ENCODE measurements around the gene CALR.

Gene CALR

DNA sequence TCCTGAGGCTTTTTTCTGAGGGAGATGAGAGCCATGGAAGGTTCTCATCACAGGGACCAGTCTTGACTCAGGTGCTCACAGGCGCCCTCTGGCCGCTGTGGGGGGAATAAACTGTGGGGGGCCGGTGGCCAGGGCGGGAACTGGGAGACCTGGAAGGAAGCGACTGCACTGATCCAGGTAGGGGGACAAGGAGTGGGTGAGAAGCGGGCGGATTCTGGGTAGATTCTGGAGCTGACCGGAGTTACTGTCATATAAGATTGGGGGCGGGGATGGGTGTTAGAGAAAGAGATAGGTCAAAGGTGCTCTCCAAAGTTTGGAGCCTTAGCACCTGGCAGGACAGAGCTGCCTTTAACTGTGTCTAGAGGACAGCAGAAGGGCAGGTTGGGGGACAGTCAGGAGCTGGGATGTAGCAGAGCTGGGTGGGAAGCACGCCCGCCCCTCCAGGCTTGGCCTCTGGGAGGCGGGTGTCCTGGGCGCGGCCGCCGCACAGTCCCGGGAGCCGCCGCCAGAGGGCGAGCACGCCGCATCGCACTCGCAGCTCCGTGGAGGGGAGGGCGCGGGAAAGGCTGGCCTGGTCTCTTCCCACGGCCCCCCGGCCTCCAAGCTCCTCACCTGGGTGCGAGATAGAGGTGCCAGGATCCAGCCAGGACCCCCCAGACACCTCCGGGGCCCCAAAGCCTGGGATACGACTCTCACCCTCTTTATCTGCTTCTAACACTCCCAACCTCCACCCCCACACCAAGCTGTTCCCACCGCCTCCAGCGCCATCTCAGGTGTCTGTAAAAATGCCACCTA is 26.8 kb downstream of the CALR start (continued):
- TF ChIP-seq, protein P1, sequence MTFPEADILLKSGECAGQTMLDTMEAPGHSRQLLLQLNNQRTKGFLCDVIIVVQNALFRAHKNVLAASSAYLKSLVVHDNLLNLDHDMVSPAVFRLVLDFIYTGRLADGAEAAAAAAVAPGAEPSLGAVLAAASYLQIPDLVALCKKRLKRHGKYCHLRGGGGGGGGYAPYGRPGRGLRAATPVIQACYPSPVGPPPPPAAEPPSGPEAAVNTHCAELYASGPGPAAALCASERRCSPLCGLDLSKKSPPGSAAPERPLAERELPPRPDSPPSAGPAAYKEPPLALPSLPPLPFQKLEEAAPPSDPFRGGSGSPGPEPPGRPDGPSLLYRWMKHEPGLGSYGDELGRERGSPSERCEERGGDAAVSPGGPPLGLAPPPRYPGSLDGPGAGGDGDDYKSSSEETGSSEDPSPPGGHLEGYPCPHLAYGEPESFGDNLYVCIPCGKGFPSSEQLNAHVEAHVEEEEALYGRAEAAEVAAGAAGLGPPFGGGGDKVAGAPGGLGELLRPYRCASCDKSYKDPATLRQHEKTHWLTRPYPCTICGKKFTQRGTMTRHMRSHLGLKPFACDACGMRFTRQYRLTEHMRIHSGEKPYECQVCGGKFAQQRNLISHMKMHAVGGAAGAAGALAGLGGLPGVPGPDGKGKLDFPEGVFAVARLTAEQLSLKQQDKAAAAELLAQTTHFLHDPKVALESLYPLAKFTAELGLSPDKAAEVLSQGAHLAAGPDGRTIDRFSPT (tag by site-specific recombination; IDR thresholded peaks at IDR 0.05): peak; percentile 87; the same call in 1 of the 2 replicates
- TF ChIP-seq ZNF114 (tag by site-specific recombination; IDR thresholded peaks at IDR 0.05) (no peak), BCL11B (tag by site-specific recombination; IDR thresholded peaks at IDR 0.05; ENCODE audit: low read depth) (no peak; the same call in 1 of the 2 replicates), ZNF548 (tag by site-specific recombination; IDR thresholded peaks at IDR 0.05) (no peak), ZNF777 (tag by site-specific recombination; IDR thresholded peaks at IDR 0.05; ENCODE audit: borderline replicate concordance) (no peak), ZBTB7A (tag by site-specific recombination; IDR thresholded peaks at IDR 0.05; ENCODE audit: low read depth) (peak; percentile 63; the same call in 1 of the 2 replicates), EGR2 (tag by site-specific recombination; IDR thresholded peaks at IDR 0.05; ENCODE audit: low read depth) (peak; percentile 84), ZBTB21 (tag by site-specific recombination; IDR thresholded peaks at IDR 0.05) (no peak; the same call in 1 of the 2 replicates), ZNF747 (tag by site-specific recombination; IDR thresholded peaks at IDR 0.05) (no peak), ZNF785 (tag by site-specific recombination; IDR thresholded peaks at IDR 0.05) (0 out of 2 replicates have a peak, but pooled peaks have one; percentile 39), KLF8 (tag by site-specific recombination; IDR thresholded peaks at IDR 0.05) (peak; percentile 70; the same call in 1 of the 2 replicates), ZFP3 (tag by site-specific recombination; IDR thresholded peaks at IDR 0.05; ENCODE audit: low read depth) (no peak), FEZF1 (tag by site-specific recombination; IDR thresholded peaks at IDR 0.05) (no peak), ZNF146 (tag by site-specific recombination; IDR thresholded peaks at IDR 0.05) (peak; percentile 23; the same call in 1 of the 2 replicates), ZNF600 (tag by site-specific recombination; IDR thresholded peaks at IDR 0.05) (peak; percentile 94), ZNF521 (tag by site-specific recombination; IDR thresholded peaks at IDR 0.05) (no peak), SP2 (tag by site-specific recombination; IDR thresholded peaks at IDR 0.05) (peak; percentile 63)
- TF ChIP-seq, protein P2, sequence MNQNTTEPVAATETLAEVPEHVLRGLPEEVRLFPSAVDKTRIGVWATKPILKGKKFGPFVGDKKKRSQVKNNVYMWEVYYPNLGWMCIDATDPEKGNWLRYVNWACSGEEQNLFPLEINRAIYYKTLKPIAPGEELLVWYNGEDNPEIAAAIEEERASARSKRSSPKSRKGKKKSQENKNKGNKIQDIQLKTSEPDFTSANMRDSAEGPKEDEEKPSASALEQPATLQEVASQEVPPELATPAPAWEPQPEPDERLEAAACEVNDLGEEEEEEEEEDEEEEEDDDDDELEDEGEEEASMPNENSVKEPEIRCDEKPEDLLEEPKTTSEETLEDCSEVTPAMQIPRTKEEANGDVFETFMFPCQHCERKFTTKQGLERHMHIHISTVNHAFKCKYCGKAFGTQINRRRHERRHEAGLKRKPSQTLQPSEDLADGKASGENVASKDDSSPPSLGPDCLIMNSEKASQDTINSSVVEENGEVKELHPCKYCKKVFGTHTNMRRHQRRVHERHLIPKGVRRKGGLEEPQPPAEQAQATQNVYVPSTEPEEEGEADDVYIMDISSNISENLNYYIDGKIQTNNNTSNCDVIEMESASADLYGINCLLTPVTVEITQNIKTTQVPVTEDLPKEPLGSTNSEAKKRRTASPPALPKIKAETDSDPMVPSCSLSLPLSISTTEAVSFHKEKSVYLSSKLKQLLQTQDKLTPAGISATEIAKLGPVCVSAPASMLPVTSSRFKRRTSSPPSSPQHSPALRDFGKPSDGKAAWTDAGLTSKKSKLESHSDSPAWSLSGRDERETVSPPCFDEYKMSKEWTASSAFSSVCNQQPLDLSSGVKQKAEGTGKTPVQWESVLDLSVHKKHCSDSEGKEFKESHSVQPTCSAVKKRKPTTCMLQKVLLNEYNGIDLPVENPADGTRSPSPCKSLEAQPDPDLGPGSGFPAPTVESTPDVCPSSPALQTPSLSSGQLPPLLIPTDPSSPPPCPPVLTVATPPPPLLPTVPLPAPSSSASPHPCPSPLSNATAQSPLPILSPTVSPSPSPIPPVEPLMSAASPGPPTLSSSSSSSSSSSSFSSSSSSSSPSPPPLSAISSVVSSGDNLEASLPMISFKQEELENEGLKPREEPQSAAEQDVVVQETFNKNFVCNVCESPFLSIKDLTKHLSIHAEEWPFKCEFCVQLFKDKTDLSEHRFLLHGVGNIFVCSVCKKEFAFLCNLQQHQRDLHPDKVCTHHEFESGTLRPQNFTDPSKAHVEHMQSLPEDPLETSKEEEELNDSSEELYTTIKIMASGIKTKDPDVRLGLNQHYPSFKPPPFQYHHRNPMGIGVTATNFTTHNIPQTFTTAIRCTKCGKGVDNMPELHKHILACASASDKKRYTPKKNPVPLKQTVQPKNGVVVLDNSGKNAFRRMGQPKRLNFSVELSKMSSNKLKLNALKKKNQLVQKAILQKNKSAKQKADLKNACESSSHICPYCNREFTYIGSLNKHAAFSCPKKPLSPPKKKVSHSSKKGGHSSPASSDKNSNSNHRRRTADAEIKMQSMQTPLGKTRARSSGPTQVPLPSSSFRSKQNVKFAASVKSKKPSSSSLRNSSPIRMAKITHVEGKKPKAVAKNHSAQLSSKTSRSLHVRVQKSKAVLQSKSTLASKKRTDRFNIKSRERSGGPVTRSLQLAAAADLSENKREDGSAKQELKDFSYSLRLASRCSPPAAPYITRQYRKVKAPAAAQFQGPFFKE (tag by site-specific recombination; IDR thresholded peaks at IDR 0.05; ENCODE audit: borderline replicate concordance): no peak
- TF ChIP-seq, protein P3, sequence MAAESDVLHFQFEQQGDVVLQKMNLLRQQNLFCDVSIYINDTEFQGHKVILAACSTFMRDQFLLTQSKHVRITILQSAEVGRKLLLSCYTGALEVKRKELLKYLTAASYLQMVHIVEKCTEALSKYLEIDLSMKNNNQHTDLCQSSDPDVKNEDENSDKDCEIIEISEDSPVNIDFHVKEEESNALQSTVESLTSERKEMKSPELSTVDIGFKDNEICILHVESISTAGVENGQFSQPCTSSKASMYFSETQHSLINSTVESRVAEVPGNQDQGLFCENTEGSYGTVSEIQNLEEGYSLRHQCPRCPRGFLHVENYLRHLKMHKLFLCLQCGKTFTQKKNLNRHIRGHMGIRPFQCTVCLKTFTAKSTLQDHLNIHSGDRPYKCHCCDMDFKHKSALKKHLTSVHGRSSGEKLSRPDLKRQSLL (tag by site-specific recombination; IDR thresholded peaks at IDR 0.05): peak; percentile 60; the same call in 1 of the 2 replicates
- TF ChIP-seq, protein P4, sequence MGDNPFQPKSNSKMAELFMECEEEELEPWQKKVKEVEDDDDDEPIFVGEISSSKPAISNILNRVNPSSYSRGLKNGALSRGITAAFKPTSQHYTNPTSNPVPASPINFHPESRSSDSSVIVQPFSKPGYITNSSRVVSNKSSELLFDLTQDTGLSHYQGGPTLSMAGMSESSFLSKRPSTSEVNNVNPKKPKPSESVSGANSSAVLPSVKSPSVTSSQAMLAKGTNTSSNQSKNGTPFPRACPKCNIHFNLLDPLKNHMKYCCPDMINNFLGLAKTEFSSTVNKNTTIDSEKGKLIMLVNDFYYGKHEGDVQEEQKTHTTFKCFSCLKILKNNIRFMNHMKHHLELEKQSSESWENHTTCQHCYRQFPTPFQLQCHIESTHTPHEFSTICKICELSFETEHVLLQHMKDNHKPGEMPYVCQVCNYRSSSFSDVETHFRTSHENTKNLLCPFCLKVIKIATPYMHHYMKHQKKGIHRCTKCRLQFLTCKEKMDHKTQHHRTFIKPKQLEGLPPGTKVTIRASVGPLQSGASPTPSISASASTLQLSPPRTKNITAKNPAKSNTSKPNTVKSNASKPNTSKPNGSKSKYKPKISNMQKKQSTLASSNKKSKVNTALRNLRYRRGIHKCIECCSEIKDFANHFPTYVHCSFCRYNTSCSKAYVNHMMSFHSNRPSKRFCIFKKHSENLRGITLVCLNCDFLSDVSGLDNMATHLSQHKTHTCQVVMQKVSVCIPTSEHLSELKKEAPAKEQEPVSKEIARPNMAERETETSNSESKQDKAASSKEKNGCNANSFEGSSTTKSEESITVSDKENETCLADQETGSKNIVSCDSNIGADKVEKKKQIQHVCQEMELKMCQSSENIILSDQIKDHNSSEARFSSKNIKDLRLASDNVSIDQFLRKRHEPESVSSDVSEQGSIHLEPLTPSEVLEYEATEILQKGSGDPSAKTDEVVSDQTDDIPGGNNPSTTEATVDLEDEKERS (tag by site-specific recombination; IDR thresholded peaks at IDR 0.05): no peak
- TF ChIP-seq, protein P5, sequence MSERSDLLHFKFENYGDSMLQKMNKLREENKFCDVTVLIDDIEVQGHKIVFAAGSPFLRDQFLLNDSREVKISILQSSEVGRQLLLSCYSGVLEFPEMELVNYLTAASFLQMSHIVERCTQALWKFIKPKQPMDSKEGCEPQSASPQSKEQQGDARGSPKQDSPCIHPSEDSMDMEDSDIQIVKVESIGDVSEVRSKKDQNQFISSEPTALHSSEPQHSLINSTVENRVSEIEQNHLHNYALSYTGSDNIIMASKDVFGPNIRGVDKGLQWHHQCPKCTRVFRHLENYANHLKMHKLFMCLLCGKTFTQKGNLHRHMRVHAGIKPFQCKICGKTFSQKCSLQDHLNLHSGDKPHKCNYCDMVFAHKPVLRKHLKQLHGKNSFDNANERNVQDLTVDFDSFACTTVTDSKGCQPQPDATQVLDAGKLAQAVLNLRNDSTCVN (tag by site-specific recombination; optimal IDR thresholded peaks at IDR 0.05): peak; percentile 81
